Endometrium (tissue), 2 donors: ENCODE results near the gene MAP3K8.

Source experiments
- FAIRE-seq: peaks from 2 replicates; lab custom pipeline; 2012; peaks lifted over from hg19 to GRCh38; lab: Jason Lieb, UNC
- donor health status: control.
- donor health status: control.

MAP3K8 gene

DNA sequence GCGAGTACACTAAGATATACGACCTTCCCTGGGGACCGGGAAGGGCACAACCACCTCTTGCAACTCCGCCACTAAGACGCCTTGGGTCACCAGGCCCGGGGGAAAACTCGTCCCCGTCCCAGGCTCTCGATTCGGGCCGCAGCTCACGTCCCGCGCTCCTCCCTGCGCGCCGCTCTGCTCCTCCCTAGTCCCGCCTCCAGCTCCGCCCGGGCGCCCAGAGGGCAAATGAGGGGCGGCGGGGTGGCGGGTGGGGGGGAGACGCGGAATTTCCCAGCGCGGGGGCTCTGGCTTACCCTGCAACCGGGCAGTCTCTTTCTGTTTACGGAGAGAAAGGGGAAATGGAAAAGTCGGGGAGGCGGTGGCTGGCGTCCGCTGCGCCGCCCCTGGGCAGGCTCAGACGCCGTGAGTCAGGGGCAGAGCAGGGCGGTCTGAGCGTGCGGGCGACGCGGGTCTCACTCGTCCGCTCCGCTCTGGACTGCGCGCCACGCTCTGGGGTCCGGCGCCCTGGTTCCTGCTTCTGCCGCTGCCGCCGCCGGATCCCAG is at the start of gene MAP3K8:
TSS of gene MAP3K8 (plus strand) at position 455 of the 543 bp plus-strand sequence. CDS start 4,755 bp downstream, outside the sequence.
- no peak for FAIRE-seq

- no peak for FAIRE-seq
Measured at GRCh38 chr10:30384701-30385201, 49.2 kb upstream of the MAP3K8 start.

GRCh38 chr10:30386801-30387588 is 47.0 kb upstream of the MAP3K8 start:
- FAIRE-seq: no peak

DNA sequence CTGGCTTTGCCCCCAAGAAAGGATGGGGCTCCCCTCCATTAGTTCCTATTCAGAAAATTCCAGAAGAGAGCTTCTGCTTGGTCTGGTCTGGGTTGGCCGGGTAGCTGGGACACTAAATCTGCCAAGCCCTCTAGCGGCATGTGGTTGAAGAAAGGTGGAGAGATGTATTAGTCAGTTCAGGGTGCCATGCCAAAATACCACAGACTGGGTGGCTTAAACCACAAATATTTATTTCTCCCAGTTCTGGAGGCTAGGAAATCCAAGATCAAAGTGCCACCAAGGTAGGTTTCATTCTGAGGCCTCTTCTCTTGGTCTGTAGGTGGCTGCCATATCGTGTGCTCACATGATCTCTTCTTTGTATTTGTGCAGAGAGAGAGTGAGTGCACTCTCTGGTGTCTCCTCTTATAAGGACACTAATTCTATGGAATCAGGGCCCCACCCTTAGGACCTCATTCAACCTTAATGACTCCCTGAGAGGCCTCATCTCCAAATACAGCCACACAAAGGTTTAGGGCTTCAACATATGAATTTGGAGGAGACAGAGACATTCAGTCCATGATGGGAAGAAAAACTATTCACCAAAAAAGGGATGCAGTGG is 46.2 kb upstream of the MAP3K8 start:
- FAIRE-seq: no peak

DNA sequence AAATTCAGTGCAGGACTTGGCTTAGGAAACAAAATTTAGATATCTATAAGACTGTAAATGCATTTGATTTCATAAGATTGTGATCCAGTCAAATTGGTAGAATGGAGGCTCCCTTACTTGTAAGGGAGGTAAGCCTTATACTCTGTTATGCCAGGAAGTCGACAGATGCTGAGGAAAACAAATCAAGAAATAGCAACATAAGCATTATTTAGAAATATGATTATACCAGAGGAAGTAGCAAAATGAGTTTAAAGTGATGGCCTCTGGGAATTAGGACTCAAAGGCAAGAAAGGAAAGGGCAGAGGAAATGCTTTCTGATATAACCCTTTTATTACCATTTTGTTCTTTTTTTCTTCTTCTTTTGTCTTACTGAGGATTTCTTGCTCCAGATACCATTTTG is 44.4 kb upstream of the MAP3K8 start:
- FAIRE-seq: no peak

DNA sequence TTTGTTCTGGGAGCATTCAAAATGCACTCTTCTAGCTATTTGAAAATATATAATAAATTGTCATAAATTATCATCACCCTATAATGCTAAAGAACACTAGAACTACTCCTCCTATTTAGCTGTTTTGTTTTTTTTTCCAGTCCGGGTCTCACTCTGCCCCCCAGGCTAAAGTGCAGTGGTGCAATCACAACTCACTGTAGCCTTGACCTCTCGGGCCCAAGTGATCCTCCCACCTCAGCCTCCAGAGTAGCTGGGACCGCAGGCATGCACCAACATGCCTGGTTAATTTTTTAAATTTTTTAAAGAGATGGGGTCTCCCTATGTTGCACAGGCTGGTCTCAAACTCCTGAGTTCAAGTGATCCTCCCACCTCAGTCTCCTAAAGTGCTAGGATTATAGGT is 43.8 kb upstream of the MAP3K8 start:
- FAIRE-seq: no peak

DNA sequence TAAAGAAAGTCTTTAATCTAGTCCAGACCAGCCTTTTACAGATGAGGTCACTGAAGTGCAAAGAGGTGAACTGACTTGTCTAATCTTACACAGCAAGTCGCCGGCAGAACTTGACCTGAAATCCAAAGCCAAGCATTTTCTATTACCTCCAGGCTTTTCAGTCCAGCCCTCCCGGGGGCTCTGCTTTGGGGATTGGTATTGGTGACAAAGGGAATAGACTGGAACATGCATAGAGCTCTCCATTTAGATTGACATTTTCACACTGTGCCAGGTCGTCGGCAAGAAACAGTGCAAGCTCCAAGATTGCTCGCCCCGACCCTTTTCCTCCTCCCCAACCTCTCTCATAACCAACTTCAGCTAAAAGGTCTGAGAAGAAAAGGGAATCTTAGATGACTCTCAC is 42.7 kb upstream of the MAP3K8 start:
- no peak for FAIRE-seq

GRCh38 chr10:30392564-30392990 is 41.4 kb upstream of the MAP3K8 start:
- FAIRE-seq: no peak

- FAIRE-seq: no peak
Measured at GRCh38 chr10:30396293-30396692, 37.7 kb upstream of the MAP3K8 start.

GRCh38 chr10:30396698-30397097 is 37.3 kb upstream of the MAP3K8 start:
- no peak for FAIRE-seq

GRCh38 chr10:30398193-30398592 is 35.8 kb upstream of the MAP3K8 start:
- FAIRE-seq: no peak

DNA sequence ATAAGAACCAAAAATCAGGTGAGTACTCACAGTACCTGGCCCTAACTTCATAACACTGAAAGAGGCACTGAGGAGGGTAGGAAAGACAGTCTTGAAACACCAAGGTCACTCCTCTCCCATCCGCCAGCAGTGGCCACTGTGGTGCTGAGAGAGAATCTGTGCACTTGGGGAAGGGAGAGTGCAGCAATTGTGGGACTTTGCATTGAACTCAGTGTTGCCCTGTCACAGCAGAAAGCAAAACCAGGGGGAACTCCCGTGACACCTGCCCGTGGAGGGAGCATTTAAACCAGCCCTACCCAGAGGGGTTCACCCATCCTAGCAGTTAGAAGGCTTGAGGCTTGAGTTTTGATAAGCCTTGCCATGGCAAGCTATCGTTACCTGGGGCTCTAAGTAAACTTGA is 35.2 kb upstream of the MAP3K8 start:
- no peak for FAIRE-seq

DNA sequence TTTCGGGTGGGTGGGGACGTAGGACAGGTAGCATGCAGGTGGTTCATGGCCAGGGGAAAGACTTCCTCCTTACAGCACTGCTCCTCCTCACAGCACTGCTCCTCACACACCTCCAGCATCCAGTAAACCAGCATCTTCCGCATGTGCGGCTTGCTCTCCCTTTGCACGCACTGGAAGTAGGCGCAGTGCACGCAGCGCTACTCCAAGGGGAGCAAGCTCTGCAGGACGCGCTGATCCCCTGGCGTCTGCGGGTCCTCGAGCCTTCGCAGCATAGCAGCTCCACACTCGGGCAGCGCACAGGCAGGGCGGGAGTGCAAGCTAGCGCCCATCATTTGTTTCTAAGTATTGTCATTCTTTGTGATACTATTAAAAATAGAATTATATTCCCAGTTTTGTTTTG is 30.5 kb upstream of the MAP3K8 start:
- no peak for FAIRE-seq

DNA sequence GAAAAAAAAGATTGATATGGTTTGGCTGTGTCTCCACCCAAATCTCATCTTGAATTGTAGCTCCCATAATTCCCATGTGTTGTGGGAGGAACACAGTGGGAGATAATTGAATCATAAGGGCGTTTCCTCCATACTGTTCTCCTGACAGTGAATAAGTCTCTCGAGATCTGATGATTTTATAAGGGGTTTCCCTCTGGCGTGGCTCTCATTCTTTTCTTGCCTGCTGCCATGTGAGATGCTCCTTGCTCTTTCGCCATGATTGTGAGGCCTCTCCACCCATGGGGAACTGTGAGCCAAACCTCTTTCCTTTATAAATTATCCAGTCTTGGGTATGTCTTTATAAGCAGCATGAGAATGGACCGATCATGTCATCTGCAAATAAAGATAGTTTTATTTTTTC is 29.4 kb upstream of the MAP3K8 start:
- no peak for FAIRE-seq

DNA sequence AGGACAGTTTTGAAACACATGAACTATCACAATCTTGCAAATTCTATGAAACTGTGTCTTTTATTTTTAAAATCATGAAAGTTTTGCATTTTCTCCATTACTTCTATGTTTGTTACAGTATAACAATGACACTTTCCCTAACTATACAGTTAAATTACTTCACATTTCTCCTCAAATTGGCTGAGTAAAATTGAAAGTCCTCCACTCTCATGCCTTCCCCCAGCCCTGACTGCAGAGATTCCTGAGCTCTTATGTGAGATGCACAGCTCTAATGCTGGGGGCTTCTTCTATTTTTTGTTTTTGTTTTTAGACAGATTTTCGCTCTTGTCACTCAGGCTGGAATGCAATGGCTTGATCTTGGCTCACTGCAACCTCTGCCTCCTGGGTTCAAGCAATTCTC is 22.7 kb upstream of the MAP3K8 start:
- FAIRE-seq: no peak

DNA sequence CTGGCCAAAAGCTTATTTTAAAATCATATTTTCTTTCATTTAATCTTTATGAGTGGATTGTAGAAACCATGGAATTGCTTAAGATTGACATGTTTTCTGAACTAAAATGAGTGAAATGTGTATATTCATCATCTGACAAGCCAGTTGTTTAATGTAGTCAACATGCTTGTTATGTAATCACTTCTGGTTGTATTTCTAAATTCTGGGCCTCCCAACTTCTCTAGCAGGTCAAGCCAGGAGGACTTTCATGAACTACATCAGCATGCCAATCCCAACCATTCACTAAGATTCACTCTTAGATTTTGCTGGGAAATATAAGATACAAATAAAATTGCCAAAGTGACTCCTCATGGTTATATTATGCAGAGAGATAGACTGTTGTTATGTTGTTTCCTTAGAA is 21.1 kb upstream of the MAP3K8 start:
- no peak for FAIRE-seq

GRCh38 chr10:30413996-30414576 is 19.9 kb upstream of the MAP3K8 start:
- peak; percentile 61 for FAIRE-seq

- FAIRE-seq: no peak
Measured at GRCh38 chr10:30415593-30415992, 18.4 kb upstream of the MAP3K8 start.

GRCh38 chr10:30417301-30417700 is 16.7 kb upstream of the MAP3K8 start:
- no peak for FAIRE-seq

- FAIRE-seq: no peak
Measured at GRCh38 chr10:30420266-30420665, 13.7 kb upstream of the MAP3K8 start.

- no peak for FAIRE-seq
Measured at GRCh38 chr10:30420766-30421165, 13.2 kb upstream of the MAP3K8 start.

GRCh38 chr10:30422151-30422695 is 11.8 kb upstream of the MAP3K8 start:
- FAIRE-seq: no peak
